ENCODE measurements around the gene FSTL1.

DNA sequence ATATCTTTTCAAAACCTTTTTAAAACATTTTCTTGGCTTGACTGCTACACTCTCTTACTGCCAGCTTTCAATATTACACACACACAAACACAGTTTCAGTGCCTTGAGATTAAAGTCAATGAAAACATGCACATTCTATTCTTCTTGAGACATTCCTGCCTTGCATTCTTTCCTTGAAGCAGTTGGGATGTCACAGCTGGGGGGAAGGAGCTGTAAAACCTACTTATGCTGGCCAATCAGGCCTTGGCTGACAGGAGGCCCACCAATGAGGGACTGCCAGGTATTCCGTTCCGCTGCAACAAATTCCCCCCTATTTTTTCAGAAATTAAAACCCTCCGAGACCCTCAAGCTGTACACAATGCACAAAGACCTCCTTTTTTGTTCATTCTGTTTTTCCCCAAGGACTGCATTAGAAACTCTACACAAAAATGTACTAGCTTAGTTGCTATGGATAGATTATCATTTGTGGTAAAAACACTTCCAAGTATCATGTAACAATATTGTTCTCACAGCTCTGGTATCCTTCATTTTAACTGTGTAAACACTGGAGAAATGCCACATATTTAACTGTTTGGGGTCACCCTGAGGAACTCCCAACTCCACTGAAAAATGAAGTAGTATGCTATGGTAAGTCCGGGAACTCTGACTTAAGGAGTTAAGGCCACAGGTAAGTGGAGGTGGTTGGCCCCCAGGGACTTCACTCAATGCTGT lies 18.5 kb downstream of the FSTL1 start:
- no peak for TF ChIP-seq POLR2AphosphoS5 (IDR thresholded peaks at IDR 0.05; ENCODE audit: low read depth)
- no peak for TF ChIP-seq SPI1 (IDR thresholded peaks at IDR 0.05; ENCODE audit: borderline replicate concordance, low read depth)
- TF ChIP-seq, protein P1, sequence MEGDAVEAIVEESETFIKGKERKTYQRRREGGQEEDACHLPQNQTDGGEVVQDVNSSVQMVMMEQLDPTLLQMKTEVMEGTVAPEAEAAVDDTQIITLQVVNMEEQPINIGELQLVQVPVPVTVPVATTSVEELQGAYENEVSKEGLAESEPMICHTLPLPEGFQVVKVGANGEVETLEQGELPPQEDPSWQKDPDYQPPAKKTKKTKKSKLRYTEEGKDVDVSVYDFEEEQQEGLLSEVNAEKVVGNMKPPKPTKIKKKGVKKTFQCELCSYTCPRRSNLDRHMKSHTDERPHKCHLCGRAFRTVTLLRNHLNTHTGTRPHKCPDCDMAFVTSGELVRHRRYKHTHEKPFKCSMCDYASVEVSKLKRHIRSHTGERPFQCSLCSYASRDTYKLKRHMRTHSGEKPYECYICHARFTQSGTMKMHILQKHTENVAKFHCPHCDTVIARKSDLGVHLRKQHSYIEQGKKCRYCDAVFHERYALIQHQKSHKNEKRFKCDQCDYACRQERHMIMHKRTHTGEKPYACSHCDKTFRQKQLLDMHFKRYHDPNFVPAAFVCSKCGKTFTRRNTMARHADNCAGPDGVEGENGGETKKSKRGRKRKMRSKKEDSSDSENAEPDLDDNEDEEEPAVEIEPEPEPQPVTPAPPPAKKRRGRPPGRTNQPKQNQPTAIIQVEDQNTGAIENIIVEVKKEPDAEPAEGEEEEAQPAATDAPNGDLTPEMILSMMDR (IDR thresholded peaks at IDR 0.05; ENCODE audit: insufficient read depth, low read length) = no peak
- TF ChIP-seq, protein P2, sequence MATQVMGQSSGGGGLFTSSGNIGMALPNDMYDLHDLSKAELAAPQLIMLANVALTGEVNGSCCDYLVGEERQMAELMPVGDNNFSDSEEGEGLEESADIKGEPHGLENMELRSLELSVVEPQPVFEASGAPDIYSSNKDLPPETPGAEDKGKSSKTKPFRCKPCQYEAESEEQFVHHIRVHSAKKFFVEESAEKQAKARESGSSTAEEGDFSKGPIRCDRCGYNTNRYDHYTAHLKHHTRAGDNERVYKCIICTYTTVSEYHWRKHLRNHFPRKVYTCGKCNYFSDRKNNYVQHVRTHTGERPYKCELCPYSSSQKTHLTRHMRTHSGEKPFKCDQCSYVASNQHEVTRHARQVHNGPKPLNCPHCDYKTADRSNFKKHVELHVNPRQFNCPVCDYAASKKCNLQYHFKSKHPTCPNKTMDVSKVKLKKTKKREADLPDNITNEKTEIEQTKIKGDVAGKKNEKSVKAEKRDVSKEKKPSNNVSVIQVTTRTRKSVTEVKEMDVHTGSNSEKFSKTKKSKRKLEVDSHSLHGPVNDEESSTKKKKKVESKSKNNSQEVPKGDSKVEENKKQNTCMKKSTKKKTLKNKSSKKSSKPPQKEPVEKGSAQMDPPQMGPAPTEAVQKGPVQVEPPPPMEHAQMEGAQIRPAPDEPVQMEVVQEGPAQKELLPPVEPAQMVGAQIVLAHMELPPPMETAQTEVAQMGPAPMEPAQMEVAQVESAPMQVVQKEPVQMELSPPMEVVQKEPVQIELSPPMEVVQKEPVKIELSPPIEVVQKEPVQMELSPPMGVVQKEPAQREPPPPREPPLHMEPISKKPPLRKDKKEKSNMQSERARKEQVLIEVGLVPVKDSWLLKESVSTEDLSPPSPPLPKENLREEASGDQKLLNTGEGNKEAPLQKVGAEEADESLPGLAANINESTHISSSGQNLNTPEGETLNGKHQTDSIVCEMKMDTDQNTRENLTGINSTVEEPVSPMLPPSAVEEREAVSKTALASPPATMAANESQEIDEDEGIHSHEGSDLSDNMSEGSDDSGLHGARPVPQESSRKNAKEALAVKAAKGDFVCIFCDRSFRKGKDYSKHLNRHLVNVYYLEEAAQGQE (IDR thresholded peaks at IDR 0.05; ENCODE audit: insufficient replicate concordance, low read depth) = no peak
